Muscle layer of colon (tissue), 2 donors: ENCODE measurements around the gene ZNF438.

ENCODE experiments used
- H3K27ac ChIP-seq: one replicate; pipeline ENCODE4 v1.7.0; 2013; ENCODE audit warnings: low read depth, mild to moderate bottlenecking, low read length, moderate library complexity
- H3K27me3 ChIP-seq, 2 donors: one replicate each; pipeline ENCODE4 v1.7.0; 2013; ENCODE audit warnings: low read length in 2 of 2, mild to moderate bottlenecking in 2 of 2; ENCODE audit not compliant: insufficient read depth in 2 of 2, control insufficient read depth in 1 of 2
- H3K36me3 ChIP-seq: one replicate; pipeline ENCODE4 v1.7.0; 2013; ENCODE audit warnings: mild to moderate bottlenecking, low read length; ENCODE audit not compliant: insufficient read depth
- H3K4me1 ChIP-seq: one replicate; pipeline ENCODE4 v1.7.0; 2013; ENCODE audit warnings: mild to moderate bottlenecking, low read length; ENCODE audit not compliant: insufficient read depth
- H3K4me3 ChIP-seq, 2 donors: one replicate each; pipeline ENCODE4 v1.7.0; 2013; ENCODE audit warnings: low read length in 2 of 2, low read depth in 1 of 2, mild to moderate bottlenecking in 1 of 2, moderate library complexity in 1 of 2
- H3K9ac ChIP-seq: one replicate; pipeline ENCODE4 v1.7.0; 2013; ENCODE audit warnings: low read length
- H3K9me3 ChIP-seq: one replicate; pipeline ENCODE4 v1.7.0; 2013; ENCODE audit warnings: mild to moderate bottlenecking, low read length
- donor health status: abdominal sarcoma.
- donor health status: Adenocarcinoma of cecum.

The ZNF438 gene

GRCh38 chr10:30978843-30979242 is 52.8 kb downstream of the ZNF438 start:
- peaks cover 20% of the 10 kb centered on the region for H3K4me1 ChIP-seq
- H3K9me3 ChIP-seq: no peaks in the 10 kb centered on the region
- no peak overlapping the region for H3K9ac ChIP-seq
- H3K4me3 ChIP-seq: no peak overlapping the region
- no peak overlapping the region for H3K27ac ChIP-seq
- H3K36me3 ChIP-seq: no peaks in the 10 kb centered on the region
- H3K27me3 ChIP-seq: no peaks in the 10 kb centered on the region

- H3K9ac ChIP-seq: no peak overlapping the region
- no peak overlapping the region for H3K27ac ChIP-seq
- no peaks in the 10 kb centered on the region for H3K27me3 ChIP-seq
- H3K9me3 ChIP-seq: no peaks in the 10 kb centered on the region
- H3K4me3 ChIP-seq: no peak overlapping the region
- H3K36me3 ChIP-seq: no peaks in the 10 kb centered on the region
- peaks cover 20% of the 10 kb centered on the region for H3K4me1 ChIP-seq
Measured at GRCh38 chr10:30977385-30977784, 54.3 kb downstream of the ZNF438 start.

GRCh38 chr10:30974773-30975415 is 56.8 kb downstream of the ZNF438 start:
- no peak overlapping the region for H3K27ac ChIP-seq
- no peaks in the 10 kb centered on the region for H3K27me3 ChIP-seq
- H3K9me3 ChIP-seq: no peaks in the 10 kb centered on the region
- H3K4me3 ChIP-seq: no peak overlapping the region
- H3K9ac ChIP-seq: no peak overlapping the region
- H3K36me3 ChIP-seq: no peaks in the 10 kb centered on the region
- H3K4me1 ChIP-seq: peaks cover 19% of the 10 kb centered on the region

GRCh38 chr10:30974355-30974754 is 57.3 kb downstream of the ZNF438 start:
- H3K27me3 ChIP-seq: no peaks in the 10 kb centered on the region
- H3K4me1 ChIP-seq: peaks cover 25% of the 10 kb centered on the region
- no peaks in the 10 kb centered on the region for H3K36me3 ChIP-seq
- H3K9ac ChIP-seq: no peak overlapping the region
- no peaks in the 10 kb centered on the region for H3K9me3 ChIP-seq
- no peak overlapping the region for H3K27ac ChIP-seq
- no peak overlapping the region for H3K4me3 ChIP-seq

- Histone ChIP-seq H3K27me3 (no peaks in the 10 kb centered on the region), H3K4me1 (peaks cover 26% of the 10 kb centered on the region), H3K4me3 (no peak overlapping the region), H3K9me3 (no peaks in the 10 kb centered on the region), H3K9ac (no peak overlapping the region), H3K27ac (no peak overlapping the region), H3K36me3 (no peaks in the 10 kb centered on the region)
Measured at GRCh38 chr10:30973737-30974136, 57.9 kb downstream of the ZNF438 start.

- Histone ChIP-seq H3K4me1 (peaks cover 35% of the 10 kb centered on the region), H3K9ac (no peak overlapping the region), H3K27me3 (no peaks in the 10 kb centered on the region), H3K36me3 (no peaks in the 10 kb centered on the region), H3K4me3 (no peak overlapping the region), H3K9me3 (no peaks in the 10 kb centered on the region), H3K27ac (no peak overlapping the region)
Measured at GRCh38 chr10:30970760-30971460, 60.8 kb downstream of the ZNF438 start.

- no peak overlapping the region for H3K4me3 ChIP-seq
- no peak overlapping the region for H3K27ac ChIP-seq
- H3K4me1 ChIP-seq: peaks cover 25% of the 10 kb centered on the region
- H3K27me3 ChIP-seq: no peaks in the 10 kb centered on the region
- no peaks in the 10 kb centered on the region for H3K9me3 ChIP-seq
- H3K9ac ChIP-seq: no peak overlapping the region
- H3K36me3 ChIP-seq: no peaks in the 10 kb centered on the region
Measured at GRCh38 chr10:30968711-30969110, 63.0 kb downstream of the ZNF438 start.

GRCh38 chr10:30967650-30968410 is 63.8 kb downstream of the ZNF438 start:
- no peak overlapping the region for H3K27ac ChIP-seq
- H3K4me3 ChIP-seq: no peak overlapping the region
- H3K9ac ChIP-seq: no peak overlapping the region
- no peaks in the 10 kb centered on the region for H3K9me3 ChIP-seq
- H3K27me3 ChIP-seq: no peaks in the 10 kb centered on the region
- no peaks in the 10 kb centered on the region for H3K36me3 ChIP-seq
- H3K4me1 ChIP-seq: peaks cover 25% of the 10 kb centered on the region

- Histone ChIP-seq H3K4me1 (peaks cover 9% of the 10 kb centered on the region), H3K27me3 (no peaks in the 10 kb centered on the region), H3K9ac (no peak overlapping the region), H3K36me3 (no peaks in the 10 kb centered on the region), H3K9me3 (no peaks in the 10 kb centered on the region), H3K27ac (no peak overlapping the region), H3K4me3 (no peak overlapping the region)
Measured at GRCh38 chr10:30963992-30964930, 67.4 kb downstream of the ZNF438 start.

- Histone ChIP-seq H3K36me3 (no peaks in the 10 kb centered on the region), H3K9me3 (no peaks in the 10 kb centered on the region), H3K4me3 (no peak overlapping the region), H3K9ac (no peak overlapping the region), H3K4me1 (peaks cover 2% of the 10 kb centered on the region), H3K27ac (no peak overlapping the region), H3K27me3 (no peaks in the 10 kb centered on the region)
Measured at GRCh38 chr10:30962522-30962921, 69.1 kb downstream of the ZNF438 start.

- no peak overlapping the region for H3K9ac ChIP-seq
- no peaks in the 10 kb centered on the region for H3K4me1 ChIP-seq
- H3K27ac ChIP-seq: no peak overlapping the region
- no peaks in the 10 kb centered on the region for H3K27me3 ChIP-seq
- H3K9me3 ChIP-seq: no peaks in the 10 kb centered on the region
- H3K4me3 ChIP-seq: no peak overlapping the region
- H3K36me3 ChIP-seq: no peaks in the 10 kb centered on the region
Measured at GRCh38 chr10:30959836-30960210, 71.8 kb downstream of the ZNF438 start.
